ENCODE results near the gene BCDIN3D. TPM values are rescaled to one million over a fixed set of nuclear protein-coding genes. Genes with fewer than 3 reads are reported as not detected.
"Not testable (repeated sequence)": the region's sequence is repeated elsewhere in the genome, so short reads cannot be mapped to it uniquely, and the experiment has no call there.

BCDIN3D gene, protein sequence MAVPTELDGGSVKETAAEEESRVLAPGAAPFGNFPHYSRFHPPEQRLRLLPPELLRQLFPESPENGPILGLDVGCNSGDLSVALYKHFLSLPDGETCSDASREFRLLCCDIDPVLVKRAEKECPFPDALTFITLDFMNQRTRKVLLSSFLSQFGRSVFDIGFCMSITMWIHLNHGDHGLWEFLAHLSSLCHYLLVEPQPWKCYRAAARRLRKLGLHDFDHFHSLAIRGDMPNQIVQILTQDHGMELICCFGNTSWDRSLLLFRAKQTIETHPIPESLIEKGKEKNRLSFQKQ
- 1.1 and 3.8 TPM in 2 replicates for total RNA-seq

DNA sequence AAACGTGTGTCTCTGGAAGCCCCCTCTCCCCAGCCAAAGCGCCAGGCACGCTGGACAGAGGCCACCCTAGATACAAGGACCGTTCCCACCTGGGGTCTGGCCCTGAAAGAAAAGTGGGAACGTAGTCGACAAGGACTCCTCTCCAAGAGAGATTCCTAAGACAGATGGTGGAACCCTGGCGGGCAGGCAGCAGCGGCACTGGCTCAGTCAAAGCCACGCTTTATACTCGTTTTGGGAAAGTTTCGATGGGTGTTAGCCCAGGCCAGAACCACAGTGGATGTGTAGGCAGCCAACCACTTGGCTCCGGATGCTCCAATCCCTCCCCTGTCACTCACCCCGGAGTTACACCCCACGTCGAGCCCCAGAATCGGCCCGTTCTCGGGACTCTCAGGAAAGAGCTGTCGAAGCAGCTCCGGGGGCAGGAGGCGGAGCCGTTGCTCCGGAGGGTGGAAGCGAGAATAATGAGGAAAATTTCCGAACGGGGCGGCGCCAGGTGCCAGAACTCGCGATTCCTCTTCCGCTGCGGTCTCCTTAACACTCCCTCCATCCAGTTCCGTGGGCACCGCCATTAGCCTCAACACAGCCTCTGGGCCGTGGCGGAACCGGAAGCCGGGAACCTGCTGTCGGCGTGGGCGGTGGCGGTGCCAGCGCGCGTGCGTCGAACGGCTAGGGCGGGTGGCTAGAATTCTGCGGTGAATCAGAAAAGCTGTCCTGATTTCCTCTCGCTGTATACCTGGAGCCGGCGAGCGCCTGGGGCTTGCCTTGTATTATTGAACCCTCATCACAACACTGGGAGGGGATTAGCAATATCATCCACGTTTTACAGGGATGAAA, at the start of gene BCDIN3D:
Gene BCDIN3D (minus strand): TSS at position 588 of the 834 bp plus-strand sequence. CDS start 19 bp downstream, at position 569.
- no peak for DNase-seq (ENCODE audit: extremely low read depth, low read depth, low spot score)

DNA sequence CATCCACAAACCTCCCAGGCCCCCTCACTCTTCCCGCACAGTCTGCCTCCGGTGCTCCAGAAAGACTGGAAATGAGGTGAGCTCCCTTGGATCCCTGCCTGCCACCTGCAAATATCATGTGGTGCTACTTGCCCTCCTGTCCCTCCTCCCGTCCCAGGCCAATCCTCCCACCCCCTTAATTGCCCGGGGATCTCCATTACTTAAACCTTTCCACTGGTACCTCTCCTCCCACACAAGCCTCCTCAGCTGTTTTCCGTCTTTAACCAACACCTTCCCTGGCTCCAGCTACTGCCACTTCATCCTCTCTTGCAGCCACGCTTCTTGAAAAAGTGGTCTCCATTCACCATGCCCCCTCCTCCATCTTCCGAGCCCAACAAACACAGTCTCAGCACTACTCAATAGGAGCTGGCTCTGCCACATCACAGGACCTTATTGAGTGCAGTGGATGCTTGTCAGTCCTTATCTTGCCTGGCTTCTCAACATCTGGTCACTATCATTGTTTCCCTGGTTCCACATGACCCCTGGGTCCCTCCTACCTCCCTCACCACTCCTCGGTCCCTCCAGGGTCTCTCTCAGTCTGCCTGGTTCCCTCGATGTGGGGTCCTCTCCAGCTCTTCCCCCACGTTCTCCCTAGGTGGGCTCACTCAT, 49.3 kb upstream of the BCDIN3D start:
- no peak for DNase-seq (ENCODE audit: extremely low read depth, low read depth, low spot score)

DNA sequence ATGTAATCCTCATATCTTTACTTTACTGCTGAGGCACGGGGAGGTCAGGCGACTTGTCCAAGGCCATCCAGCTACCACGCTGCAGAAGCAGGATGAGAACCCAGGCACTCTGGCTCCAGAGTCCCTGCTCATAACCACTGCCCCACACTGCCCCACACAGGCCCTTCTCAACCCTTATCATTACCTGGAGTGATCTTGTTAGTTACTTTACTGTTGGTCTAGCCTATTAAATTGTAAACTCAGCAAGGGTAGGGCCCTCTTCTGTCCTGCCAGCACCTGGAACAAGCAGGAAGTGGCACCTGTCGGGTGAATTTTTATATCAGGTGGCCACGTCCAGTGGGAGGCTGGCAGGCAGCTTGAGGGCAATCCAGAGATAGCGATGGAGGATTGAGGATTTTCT, 48.6 kb upstream of the BCDIN3D start:
- no peak for DNase-seq (ENCODE audit: extremely low read depth, low read depth, low spot score)

DNA sequence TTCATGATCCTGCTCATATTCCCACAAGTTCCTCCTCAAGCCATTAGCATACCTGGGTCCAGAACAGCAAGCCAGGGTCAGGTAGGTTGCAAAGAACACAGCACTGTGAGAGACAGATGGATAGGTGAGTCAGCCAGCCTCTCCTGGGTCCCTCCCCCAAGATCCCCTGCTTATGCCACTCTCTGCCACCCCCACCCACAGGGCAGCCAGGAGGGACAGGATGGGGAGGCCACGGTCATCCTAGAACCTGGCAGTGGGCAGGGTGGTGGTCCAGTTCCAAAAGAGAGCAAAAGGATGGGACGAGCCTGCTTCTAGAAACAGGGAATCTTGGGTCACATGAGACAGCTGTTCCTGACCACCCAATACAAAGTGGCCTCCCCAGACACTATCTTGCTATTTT, 48.1 kb upstream of the BCDIN3D start:
- DNase-seq (ENCODE audit: extremely low read depth, low read depth, low spot score), result no peak

DNA sequence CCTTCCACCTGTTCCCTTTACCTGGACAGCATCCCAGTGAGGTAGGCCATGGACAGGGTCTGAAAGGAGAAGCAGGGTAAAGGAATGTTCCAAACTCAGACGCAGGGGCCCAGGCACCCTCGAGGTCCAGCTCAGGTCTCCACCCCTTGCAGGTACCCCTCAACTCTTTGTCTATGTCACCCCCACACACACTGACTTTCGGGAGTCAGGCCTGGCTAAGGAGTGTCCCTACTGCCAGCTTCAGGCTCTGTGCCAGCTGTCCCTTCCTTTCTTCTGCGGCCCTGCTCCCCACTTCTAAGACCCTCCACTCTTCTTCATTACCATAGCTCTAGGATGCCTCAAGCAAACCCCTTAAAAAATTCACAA, 47.2 kb upstream of the BCDIN3D start:
- no peak for DNase-seq (ENCODE audit: extremely low read depth, low read depth, low spot score)

DNA sequence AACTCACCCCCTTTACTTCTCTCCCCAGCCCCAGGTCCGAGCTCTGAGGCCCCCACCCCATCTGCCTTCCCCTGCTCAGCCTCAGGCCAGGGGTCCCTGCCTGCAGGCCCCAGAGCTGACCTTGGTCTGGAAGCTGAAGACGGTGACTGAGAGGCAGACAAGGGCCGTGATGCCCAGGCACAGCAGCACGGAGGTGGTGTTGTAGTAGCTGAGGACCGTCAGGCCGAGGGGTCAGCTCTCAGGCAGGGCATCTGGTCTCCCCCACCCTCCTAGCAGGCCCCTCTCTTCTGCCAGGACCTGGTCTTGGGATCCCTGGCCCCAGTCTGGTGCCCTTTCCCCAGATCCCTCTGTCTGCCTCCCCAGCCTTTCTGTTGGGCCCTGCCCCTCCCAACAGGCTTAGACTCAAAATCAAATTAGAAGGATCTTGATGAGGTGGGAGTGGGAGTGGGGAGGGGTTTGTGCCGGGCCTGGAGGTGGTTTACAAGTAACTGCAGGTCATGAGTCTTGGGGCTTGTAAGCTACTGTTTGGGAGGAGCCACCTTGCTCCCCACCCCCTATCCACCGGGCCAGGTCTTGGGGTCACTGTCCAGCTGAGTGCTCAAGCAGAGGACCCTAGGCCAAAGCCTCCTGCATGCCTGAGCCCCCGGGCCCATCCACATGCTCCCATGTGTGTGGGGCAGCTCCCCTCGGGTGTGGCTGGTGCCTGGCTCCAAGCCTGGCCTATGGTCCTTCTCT, 46.6 kb upstream of the BCDIN3D start:
- DNase-seq (ENCODE audit: extremely low read depth, low read depth, low spot score), result no peak

DNA sequence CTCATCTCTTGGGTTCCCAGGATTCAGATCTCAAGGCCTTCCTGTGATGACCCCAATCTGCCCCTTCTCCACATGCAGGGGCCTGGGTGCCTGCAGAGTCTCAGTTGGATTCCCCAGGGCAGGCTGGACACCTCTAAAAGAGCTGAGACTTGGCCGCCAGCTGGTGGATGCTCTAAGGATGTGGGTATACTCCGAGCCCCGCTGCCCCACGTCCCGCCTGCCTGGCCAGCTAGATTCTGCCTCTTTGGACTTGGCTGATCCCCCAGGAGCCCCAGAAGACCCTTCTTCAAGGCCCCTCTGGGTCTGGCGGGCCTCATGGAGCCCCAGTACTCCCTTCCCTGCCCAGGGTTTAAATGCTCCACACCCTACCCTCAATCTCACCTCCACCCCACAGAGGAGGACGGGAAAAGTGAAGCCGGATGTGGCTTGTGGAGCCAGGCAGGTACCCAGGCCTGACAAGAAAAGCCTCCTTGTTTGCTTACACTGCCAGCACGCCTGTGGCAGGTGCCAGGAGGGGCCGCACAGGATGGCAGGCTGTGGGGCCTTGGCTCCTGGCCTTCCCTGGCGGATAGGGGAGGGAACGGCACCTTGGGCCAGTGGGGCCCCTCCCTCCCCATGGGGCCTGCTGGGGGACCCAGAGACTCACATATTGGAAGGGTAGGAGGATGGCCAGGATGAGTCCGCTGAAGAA, 45.7 kb upstream of the BCDIN3D start:
- DNase-seq (ENCODE audit: extremely low read depth, low read depth, low spot score), result no peak

DNA sequence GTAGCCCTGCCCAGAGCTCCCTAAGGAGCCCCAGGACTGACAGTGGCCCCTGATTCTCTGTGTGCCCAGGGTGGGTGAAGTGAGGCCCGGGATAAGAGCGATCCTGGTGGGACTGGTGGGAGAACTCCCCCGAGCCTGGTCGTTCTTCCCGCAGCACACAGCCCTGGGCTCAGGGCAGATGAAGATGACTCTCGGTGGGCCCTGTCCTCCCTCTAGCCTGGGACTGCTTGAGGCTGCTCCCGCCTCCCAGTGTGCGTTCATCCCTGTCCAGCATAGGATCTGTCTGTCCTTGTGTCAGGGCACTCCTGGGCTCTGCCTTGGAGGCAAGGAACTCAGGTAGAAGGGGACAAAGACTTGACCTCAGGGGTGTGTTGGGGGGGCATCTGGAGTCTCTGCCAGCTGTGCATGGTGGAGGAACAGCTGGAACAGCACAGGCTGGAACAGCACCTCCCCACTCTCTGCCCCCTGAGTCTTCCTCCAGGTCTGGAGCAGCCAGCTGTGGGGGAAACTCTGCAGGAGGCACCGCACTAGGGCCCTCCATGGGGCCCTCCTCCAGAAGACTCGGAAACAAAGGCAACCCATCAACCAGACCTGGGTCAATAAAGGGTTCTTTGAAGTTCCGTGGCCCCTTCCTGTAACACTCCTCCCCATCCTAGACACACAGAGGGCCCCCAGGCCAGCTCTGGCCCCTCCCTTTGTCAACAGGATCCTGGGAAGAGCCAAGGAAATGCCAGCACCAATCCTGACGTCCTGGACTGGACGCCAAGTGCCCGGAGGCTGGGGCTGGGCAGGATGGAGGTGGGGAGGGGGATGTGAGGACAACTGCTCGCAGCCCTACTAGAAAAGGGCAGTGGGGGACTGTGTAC, 44.9 kb upstream of the BCDIN3D start:
- no peak for DNase-seq (ENCODE audit: extremely low read depth, low read depth, low spot score)

DNA sequence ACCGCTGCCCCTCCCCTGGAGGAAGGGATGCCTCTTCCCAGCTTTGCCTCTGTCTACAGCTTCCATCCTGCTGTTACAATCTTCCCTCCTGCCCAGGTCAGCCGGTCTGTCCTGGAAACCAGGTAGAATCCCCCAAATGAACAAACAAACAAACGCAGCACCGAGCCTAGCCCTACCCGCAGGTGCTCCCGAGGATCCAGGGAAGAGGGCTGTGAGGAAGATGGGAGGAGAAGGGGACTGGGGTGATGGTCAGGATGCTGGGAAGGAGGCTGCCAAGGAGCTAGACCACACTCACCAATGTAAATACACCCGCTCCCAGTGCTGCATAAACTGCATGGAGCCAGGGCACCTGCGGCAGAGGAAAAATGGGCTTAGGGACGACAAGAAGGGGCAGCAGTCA, 44.2 kb upstream of the BCDIN3D start:
- DNase-seq (ENCODE audit: extremely low read depth, low read depth, low spot score), result no peak

DNA sequence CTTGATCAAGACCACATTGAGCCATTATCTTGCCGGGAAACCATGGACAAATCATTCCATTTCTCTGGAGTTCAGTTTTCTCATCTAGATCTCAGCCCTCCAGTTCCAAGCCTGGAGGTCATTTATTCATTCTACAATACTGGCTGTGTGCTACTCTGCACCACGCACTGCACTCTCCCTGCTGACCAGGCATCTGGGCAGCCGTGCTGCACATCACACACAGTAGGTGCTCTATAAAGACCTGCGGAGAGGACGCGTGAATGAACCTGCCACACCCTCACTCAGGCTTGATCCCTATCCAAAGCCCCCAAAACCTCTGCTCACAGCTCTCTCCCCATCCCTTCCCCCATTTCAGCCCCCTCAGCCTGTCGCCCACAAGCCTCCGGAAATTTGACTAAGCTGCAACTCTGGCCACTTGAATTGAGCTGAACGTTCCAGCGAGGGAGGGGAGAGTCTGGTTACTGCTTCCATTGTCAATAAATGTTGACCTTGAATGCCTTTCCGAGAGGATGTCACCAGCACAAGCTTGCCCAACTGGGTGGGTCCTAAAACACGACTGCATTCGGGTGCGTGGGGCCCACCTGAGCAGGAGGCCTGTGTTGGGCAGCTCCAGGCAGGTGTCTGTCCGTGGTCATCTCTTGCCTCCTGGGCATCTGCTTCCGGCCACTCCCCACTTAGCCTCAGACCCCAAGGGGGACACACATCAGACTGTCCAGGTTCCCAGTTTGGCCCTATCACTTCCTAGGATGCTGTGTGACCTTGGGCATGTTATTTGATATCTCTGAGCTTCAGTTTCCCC, 43.0 kb upstream of the BCDIN3D start:
- no peak for DNase-seq (ENCODE audit: extremely low read depth, low read depth, low spot score)

DNA sequence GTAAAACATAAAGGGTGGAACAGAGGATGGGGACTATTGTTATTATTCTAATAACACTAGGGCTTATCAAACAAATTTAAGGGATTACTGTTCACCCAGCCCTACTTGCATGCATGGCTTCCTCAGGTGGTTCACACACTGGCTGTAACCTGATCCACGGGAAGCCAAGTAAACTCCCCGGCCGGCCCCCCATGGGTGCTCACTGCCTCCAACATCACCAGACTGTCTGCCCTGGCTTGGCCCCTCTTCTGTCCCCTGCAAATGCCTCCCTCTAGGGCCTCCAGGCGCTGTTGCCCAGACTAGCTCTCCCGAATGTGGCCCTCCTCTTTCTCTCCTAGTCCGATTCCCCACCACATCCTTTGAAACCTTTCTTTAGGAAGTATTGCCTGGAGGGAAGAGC, 42.2 kb upstream of the BCDIN3D start:
- DNase-seq (ENCODE audit: extremely low read depth, low read depth, low spot score), result no peak

DNA sequence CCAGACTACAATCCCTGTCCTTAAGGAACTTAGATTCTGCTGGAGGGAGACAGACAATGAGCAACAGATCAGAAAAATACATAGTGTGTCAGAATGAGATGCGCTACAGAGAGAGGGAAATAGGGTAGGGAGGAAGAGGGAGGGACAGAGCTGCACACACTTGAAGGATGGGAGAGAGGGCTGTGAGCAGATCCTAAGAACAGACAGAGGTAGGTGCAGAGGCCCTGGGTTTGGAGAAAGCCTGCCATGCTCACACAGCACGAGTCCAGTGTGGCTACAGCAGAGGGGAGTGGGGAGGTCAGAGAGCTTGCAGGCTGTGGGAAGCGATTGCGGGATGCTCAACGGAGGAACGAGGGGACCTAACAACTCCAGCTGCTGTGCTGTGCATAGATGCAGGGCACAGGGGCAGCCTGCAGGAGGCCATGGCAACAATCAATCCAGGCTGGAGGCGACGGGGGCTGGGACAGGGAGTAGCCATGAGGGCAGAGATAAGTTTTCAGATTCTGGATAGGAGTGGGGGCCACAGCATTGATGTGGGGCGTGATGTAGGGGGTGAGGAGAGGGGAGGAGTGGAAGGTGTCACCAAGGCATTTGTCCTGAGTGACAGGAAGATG, 40.1 kb upstream of the BCDIN3D start:
- no peak for DNase-seq (ENCODE audit: extremely low read depth, low read depth, low spot score)

DNA sequence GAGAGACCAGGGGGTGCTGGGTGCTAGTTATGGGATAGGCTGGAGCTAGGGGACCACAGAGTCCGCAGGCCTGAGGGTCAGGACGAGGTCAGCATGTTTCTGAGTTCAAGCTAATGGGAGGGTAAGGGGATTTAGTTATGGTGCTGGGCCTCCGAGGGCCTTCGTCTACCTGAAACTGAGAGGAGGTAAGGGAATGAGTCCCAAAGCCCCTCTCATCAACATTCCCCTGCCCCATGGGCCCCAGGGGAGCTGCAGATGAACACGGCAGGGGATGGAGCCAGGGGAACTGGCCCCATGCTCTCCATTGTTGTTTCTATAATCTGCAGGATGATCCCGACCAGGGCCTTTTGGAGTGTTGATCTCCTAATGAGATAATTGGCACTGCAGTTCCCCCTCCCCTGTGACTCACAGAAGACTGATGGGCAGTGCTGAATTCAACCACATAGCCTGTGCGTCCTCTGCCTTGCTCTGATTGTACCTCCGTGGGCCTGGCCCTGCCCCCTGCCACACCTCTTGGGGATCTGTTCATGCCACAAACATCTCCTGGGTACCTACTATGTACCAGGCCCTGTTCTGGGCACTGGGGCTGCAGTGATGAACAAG, 39.4 kb upstream of the BCDIN3D start:
- DNase-seq (ENCODE audit: extremely low read depth, low read depth, low spot score), result no peak

DNA sequence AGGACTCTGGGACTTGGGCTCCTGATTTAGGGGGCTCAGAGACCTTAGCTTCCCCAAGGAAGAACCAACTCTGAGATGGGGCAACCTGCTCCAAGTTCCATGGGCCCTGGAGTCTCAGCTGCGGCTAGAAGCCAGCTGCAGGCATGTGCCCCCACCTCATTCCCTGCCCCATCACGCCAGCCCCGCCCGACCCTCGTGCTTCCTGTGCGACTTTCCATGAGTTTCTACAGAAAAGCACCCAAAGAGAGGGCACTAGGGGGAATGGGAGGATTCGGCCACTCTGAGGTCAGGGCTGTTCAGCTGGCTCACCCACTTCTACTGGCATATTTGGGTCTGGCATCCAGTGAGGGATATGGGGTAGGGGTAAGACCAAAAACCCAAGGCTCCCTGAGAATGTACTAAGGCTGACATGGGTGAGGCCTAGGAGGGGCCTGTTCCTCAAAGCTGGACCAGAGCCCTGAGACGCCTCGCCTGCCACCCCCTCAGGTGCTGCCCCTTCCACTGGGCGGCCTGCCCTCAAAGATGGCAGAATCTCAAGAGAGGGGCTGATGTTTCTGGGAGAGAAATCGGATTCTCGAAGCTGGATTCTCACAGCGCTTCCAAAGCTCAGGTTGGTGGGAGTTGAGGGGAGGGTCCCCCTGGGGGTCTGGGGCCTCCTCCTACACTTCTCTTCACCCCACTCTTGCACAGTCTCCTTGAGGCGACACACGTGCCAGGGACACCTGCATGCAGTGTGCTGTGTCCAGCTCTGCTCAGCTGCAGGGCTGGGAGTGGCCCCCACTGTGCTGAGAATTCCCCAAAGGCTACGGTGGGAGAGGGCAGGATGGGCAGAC, 38.7 kb upstream of the BCDIN3D start:
- no peak for DNase-seq (ENCODE audit: extremely low read depth, low read depth, low spot score)

DNA sequence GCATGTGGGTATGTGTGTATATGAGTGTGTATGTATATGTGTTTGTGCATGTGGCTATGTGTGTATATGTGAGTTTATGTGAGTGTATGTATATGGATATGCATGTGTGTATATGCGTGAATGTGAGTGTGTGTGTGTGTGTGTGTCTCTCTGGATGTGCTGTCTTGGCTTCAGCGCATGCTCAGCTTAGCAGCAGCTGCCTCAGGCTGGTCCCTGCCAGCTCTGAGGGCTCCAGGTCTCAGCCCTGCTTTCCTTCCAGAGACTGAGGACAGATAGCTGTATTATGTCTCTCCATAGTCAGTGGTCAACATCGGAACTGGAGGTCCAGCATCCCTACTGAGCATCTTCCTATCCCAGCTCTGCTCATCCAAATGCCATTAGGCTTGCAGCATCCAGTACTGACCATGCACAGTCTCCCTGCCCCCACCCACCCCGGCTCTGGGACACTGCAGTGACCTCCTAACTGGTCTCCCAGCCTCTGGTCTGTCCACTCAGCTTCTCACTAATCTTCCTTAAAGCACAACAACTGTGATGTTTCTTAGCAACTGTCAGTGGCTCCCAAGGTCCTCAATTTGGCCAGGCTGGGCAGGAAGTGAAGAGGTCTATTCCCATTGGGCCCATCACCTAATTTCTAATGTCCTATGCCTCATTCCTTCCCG, 38.0 kb upstream of the BCDIN3D start:
- DNase-seq (ENCODE audit: extremely low read depth, low read depth, low spot score), result no peak

DNA sequence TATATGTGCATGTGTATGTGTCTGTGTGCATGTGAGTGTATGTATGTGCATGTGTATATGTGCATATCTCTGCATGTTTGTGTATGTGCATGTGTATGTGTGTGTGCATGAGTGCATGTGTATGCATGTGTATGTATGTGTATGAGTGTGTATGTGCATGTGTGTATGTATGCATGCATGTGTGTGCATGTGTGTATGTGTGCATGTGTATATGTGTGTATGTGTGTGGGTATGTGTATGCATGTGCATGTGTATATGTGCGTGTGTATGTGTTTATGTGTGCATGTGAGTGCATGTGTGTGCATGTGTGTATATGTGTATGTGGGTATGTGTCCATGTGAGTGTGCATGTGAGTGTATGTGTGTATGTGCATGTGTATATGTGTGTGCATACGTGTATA, 36.2 kb upstream of the BCDIN3D start:
- DNase-seq (ENCODE audit: extremely low read depth, low read depth, low spot score), result not testable (repeated sequence)

DNA sequence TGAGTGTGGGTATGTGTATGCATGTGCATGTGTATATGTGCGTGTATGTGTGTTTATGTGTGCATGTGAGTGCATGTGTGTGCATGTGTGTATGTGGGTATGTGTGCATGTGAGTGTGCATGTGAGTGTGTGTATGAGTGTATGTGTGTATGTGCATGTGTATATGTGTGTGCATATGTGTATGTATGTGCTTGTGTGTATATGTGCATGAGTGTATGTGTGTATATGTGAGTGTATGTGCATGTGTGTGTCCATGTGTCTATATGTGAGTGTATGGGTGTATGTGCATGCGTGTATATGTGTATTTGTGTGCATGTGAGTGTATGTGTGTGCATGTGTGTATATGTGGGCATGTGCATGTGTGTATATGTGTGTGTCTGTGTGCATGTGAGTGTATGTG, 35.1 kb upstream of the BCDIN3D start:
- no peak for DNase-seq (ENCODE audit: extremely low read depth, low read depth, low spot score)

Measured in glomerular endothelial cell (primary cell).